BE2C (cell line): Measurements from ENCODE around the gene CHI3L1. TPM values are rescaled to one million over a fixed set of nuclear protein-coding genes. Genes with fewer than 3 reads are reported as not detected.
"Not testable (repeated sequence)": the region's sequence is repeated elsewhere in the genome, so short reads cannot be mapped to it uniquely, and the experiment has no call there.

ENCODE experiments used
- DNase-seq: peaks from one replicate; pipeline ENCODE4 v3.0.0-alpha.2; 2020
- H3K27me3 ChIP-seq: fragments of 250-450 bp; sonication (Bioruptor Pico); 2 replicates; pipeline ENCODE4 v1.5.1; 2020; ENCODE audit warnings: mild to moderate bottlenecking
- H3K36me3 ChIP-seq: fragments of 250-450 bp; sonication (Bioruptor Pico); 2 replicates; pipeline ENCODE4 v1.5.1; 2020; ENCODE audit warnings: mild to moderate bottlenecking
- H3K4me1 ChIP-seq: fragments of 250-450 bp; sonication (Bioruptor Pico); 2 replicates; pipeline ENCODE4 v1.5.1; 2020
- H3K4me3 ChIP-seq: 2 replicates; pipeline ENCODE4 v1.5.1; 2011; ENCODE audit warnings: low read depth, low read length
- H3K9me3 ChIP-seq: fragments of 250-450 bp; sonication (Bioruptor Pico); 2 replicates; pipeline ENCODE4 v1.5.1; 2020
- polyA plus RNA-seq: library from polyadenylated mRNA; unstranded; fragments of >200 nt; gene quantifications from one replicate; pipeline ENCODE4 v1.2.1, GENCODE V29; 2012; ENCODE audit warnings: low read depth, missing spikeins; ENCODE audit not compliant: insufficient read length, insufficient read depth
- TF ChIP-seq, protein P1 (sequence below): IDR thresholded peaks from 2 replicates; pipeline ENCODE4 v1.5.1; 2012; ENCODE audit warnings: mild to moderate bottlenecking, low read depth, low read length

CHI3L1 gene
- not detected for polyA plus RNA-seq

DNA sequence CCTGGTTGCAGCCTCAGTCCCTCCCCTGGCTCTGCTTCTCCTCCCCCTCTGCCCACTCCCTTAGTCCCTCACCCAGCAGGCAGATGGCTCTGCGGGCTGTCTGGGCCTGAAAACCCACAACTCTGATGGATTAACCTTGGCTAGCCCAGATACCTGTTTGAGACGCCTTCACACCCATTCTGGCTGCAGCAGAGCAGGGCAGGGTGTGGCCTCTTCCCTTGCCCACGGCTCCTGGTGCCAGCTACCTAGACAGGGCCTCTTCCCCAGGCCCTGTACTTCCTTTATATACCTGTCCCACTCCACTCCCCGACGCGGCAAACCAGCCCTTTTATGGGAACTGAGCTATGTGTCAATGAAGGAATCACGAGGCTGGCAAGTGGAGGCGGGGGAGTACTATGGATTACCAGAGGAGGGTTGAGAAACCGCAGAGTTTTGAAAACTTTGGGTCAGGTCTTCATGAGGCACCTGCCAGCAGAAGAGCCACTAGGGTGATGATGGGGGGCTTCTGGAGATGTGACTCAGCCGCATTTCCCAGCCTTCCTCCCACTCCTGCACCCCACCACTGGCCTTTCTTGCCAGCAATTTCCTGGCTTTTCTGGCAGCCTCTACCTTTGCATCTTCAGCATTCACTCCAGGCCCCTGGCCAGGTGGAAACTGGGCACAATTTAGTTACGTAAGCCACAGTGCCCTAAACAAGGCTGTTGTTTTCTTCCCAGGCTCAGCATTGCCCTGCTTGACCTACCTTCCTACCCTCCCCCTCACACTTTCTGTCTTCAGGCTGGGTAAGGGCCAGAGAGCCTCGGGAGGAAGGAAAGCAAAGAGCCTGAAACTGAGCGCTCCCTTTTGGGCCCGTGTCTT lies at the start of gene CHI3L1:
Gene CHI3L1 (minus strand): TSS at position 259 of the 858 bp plus-strand sequence. CDS start 81 bp downstream, at position 178.
- Histone ChIP-seq H3K27me3 (no peaks in the 10 kb centered on the region), H3K9me3 (no peaks in the 10 kb centered on the region), H3K4me1 (no peaks in the 10 kb centered on the region), H3K36me3 (no peaks in the 10 kb centered on the region), H3K4me3 (no peak within 1 kb of the TSS)
- TF ChIP-seq, protein P1, sequence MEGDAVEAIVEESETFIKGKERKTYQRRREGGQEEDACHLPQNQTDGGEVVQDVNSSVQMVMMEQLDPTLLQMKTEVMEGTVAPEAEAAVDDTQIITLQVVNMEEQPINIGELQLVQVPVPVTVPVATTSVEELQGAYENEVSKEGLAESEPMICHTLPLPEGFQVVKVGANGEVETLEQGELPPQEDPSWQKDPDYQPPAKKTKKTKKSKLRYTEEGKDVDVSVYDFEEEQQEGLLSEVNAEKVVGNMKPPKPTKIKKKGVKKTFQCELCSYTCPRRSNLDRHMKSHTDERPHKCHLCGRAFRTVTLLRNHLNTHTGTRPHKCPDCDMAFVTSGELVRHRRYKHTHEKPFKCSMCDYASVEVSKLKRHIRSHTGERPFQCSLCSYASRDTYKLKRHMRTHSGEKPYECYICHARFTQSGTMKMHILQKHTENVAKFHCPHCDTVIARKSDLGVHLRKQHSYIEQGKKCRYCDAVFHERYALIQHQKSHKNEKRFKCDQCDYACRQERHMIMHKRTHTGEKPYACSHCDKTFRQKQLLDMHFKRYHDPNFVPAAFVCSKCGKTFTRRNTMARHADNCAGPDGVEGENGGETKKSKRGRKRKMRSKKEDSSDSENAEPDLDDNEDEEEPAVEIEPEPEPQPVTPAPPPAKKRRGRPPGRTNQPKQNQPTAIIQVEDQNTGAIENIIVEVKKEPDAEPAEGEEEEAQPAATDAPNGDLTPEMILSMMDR: no peak
- DNase-seq: no peak

DNA sequence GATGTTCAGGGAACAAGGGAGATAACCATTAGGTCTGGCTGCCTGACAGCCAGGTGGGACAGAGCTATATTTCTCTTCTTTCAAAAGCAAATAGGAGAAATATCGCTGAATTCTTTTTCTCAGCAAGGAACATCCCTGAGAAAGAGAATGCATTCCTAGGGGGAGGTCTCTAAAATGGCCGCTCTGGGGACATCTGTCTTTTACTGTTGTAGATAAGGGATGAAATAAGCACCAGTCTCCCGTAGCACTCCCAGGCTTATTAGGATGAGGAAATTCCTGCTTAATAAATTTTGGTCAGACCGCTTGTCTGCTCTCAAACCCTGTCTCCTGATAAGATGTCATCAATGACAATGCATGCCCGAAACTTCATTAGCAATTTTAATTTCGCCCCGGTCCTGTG lies 48.4 kb upstream of the CHI3L1 start:
- DNase-seq, H3K36me3 ChIP-seq, H3K4me3 ChIP-seq, H3K4me1 ChIP-seq, H3K27me3 ChIP-seq, H3K9me3 ChIP-seq: not testable (repeated sequence)

DNA sequence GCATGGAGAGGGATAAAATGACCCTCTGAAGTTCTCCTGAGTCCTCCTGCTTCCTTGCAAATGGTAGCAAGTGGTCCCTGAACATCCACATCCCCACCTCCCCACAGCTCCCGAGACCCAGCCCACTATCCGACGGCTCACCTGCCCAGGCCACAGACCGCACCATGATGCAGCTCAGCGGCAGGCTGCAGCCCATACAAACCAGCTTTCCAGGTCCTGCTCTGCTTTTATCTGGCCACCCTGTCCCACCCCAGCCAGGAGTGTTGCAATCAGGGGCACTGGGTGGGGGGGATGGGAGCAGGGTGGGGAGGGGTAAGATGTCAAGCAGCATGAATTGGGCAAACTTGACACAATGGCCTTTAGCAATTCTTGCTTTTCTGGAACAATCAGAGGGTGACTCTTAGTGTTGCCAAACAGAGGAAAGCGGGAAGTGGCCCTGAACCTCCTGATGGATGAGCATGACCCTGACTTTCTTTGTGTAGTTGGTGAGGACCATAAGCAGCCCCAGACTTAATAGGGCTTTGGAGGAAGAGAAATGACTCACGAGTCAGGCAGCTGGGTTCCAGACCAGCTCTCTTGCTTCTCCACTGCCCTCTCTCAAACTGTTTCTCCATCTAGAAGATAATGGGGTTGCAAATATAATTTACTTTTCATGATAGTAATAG lies 43.1 kb upstream of the CHI3L1 start, which contains the start of gene CHIT1:
Gene CHIT1 (minus strand): TSS at position 203 of the 665 bp plus-strand sequence. CDS start 37 bp downstream, at position 166.
- H3K27me3 ChIP-seq: no peaks in the 10 kb centered on the region
- no peak within 1 kb of the TSS for H3K4me3 ChIP-seq
- TF ChIP-seq, protein P1: no peak

DNA sequence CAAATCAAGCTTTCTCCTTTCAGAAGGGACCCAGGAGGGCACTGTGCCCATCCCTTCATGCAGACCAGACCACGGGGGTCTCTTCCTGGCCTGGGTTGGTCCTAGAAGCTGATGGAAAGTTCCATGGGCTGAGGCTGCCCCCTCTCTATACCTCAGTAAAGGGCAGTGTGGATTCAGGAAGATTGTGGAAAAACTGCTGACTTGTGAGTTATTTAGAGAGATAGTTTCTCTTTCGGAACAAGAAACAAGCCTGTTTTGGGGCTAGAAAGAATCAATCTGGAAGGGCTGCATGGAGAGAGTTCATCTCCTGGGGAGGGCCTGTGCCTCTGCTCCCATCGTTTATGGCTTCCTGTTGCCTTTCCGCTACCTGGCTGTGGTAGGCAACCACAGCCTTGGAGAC lies 42.2 kb upstream of the CHI3L1 start:
- H3K4me1 ChIP-seq: no peaks in the 10 kb centered on the region
- DNase-seq: no peak
- H3K9me3 ChIP-seq: peaks cover 2% of the 10 kb centered on the region; the same call in 1 of the 2 replicates
- H3K4me3 ChIP-seq: no peak overlapping the region
- TF ChIP-seq, protein P1: no peak
- no peaks in the 10 kb centered on the region for H3K27me3 ChIP-seq
- H3K36me3 ChIP-seq: no peaks in the 10 kb centered on the region

More for the DNA sequence above, 43.1 kb upstream of the CHI3L1 start, which contains the start of gene CHIT1:
- Histone ChIP-seq H3K36me3 (no peaks in the 10 kb centered on the region), H3K9me3 (peaks cover 2% of the 10 kb centered on the region; the same call in 1 of the 2 replicates), H3K4me1 (no peaks in the 10 kb centered on the region)
- no peak for DNase-seq

DNA sequence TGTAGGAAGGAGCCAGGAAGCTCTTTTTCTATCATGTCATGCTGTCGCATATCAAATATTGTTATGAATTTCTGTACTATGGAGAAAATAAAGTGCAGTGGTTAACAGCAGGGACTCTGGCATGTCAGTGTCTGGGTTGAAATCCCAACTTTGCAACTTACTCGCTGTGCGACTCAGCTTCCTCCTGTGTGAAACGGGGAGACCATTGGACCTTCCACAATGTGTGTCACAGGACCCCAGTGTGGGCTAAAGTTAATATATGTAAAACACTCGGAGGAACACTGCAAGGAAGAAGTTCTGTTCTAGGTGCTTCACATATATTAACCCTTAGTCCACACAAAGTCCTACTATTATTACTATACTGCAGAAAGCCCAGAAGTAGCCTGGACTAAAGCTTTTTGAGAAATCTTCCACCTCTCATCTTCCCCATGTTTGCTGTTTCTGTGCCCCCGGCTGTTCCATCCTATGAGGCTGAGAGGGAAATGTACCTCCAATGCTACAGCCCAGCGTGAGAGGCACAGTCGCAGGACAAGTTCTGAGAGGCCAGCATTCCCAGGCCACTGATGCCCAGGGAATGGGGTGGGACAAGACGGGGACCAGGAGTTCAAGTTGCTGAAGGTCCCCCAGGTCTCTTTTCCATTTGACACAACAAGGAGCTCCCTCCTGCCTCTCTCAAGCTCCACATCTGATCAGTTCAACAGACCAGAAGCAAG lies 41.0 kb upstream of the CHI3L1 start:
- TF ChIP-seq, protein P1: no peak
- no peak overlapping the region for H3K4me3 ChIP-seq
- no peaks in the 10 kb centered on the region for H3K4me1 ChIP-seq
- no peaks in the 10 kb centered on the region for H3K9me3 ChIP-seq
- H3K27me3 ChIP-seq: no peaks in the 10 kb centered on the region
- no peak for DNase-seq
- H3K36me3 ChIP-seq: no peaks in the 10 kb centered on the region

DNA sequence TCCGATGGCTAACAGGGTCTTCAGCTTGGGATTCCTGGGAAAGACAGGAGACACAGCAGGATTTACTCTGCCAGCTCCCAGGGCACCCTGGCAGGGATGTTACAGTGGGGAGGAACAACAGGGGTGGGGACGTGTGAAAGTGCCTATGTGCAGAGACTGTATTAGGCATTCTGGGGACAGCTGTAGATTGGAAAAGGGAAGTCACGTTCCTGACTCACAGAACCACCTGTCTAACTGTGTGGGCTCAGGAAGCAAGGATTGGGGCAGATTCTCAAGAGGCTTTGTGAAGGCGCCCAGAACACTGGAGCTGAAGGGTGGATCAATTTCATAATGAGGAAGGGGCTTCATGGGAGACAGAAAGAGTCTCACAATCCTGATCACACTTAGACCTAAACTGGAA lies 38.6 kb upstream of the CHI3L1 start:
- H3K36me3 ChIP-seq: no peaks in the 10 kb centered on the region

More for the DNA sequence above, 38.6 kb upstream of the CHI3L1 start:
- Histone ChIP-seq H3K4me1 (no peaks in the 10 kb centered on the region), H3K27me3 (no peaks in the 10 kb centered on the region), H3K9me3 (no peaks in the 10 kb centered on the region), H3K4me3 (no peak overlapping the region)
- DNase-seq: no peak
- TF ChIP-seq, protein P1: no peak
